SIG-M5 (cell line): Measurements from ENCODE around the gene ERCC1.
A peak's percentile ranks its signal among the peaks of the same experiment; 100 is the strongest.
"Not testable (repeated sequence)": the region's sequence is repeated elsewhere in the genome, so short reads cannot be mapped to it uniquely, and the experiment has no call there.

Experiments
- DNase-seq: peaks from one replicate; lab custom pipeline; 2025; lab: John Stamatoyannopoulos, UW

ERCC1 gene

GRCh38 chr19:45429896-45430295 lies 6.2 kb upstream of the ERCC1 start:
- not testable (repeated sequence) for DNase-seq

- no peak for DNase-seq
Observed at GRCh38 chr19:45428384-45429231, 4.9 kb upstream of the ERCC1 start.

GRCh38 chr19:45424191-45425058 lies 708 bp upstream of the ERCC1 start:
- peak; percentile 35 for DNase-seq

GRCh38 chr19:45423033-45423588 lies 606 bp downstream of the ERCC1 start:
- no peak for DNase-seq

GRCh38 chr19:45421947-45422498 lies 1.7 kb downstream of the ERCC1 start:
- DNase-seq: no peak

- DNase-seq: no peak
Observed at GRCh38 chr19:45420871-45421270, 2.8 kb downstream of the ERCC1 start.

GRCh38 chr19:45420356-45420755 lies 3.4 kb downstream of the ERCC1 start:
- no peak for DNase-seq

GRCh38 chr19:45419895-45420294 lies 3.8 kb downstream of the ERCC1 start:
- no peak for DNase-seq

- DNase-seq: no peak
Observed at GRCh38 chr19:45419396-45419795, 4.3 kb downstream of the ERCC1 start.

- no peak for DNase-seq
Observed at GRCh38 chr19:45418802-45419201, 4.9 kb downstream of the ERCC1 start.

GRCh38 chr19:45417151-45417550 lies 6.6 kb downstream of the ERCC1 start:
- DNase-seq: no peak

GRCh38 chr19:45414468-45414867 lies 9.2 kb downstream of the ERCC1 start:
- no peak for DNase-seq

GRCh38 chr19:45413497-45413896 lies 10.2 kb downstream of the ERCC1 start:
- DNase-seq: no peak

GRCh38 chr19:45410330-45410729 lies 13.4 kb downstream of the ERCC1 start:
- DNase-seq: not testable (repeated sequence)

- no peak for DNase-seq
Observed at GRCh38 chr19:45409557-45409920, 14.2 kb downstream of the ERCC1 start.

- DNase-seq: no peak
Observed at GRCh38 chr19:45408830-45409556, 14.7 kb downstream of the ERCC1 start.

GRCh38 chr19:45408121-45408520 lies 15.6 kb downstream of the ERCC1 start:
- no peak for DNase-seq

GRCh38 chr19:45407585-45407984 lies 16.1 kb downstream of the ERCC1 start:
- not testable (repeated sequence) for DNase-seq

- DNase-seq: no peak
Observed at GRCh38 chr19:45407091-45407375, 16.7 kb downstream of the ERCC1 start.

GRCh38 chr19:45406226-45407090 lies 17.3 kb downstream of the ERCC1 start, which contains the start of gene POLR1G:
TSS of gene POLR1G (plus strand) at chr19:45406644. CDS start at chr19:45406697, 53 bp downstream.
- DNase-seq: peak; percentile 39
